Tibial artery (tissue), 4 donors: Measurements from ENCODE around the gene ARHGAP40.

Experiments used
- DNase-seq, 2 donors: peaks; one replicate each; pipeline ENCODE4 v3.0.0-alpha.2; 2019
- H3K27ac ChIP-seq, 2 donors: fragments of 200-600 bp; sonication (generic) in 1 of 2; 1 replicate in 1 of 2; 2 replicates in 1 of 2; pipeline ENCODE4 v1.5.1; 2018 to 2019; ENCODE audit warnings: mild to moderate bottlenecking in 1 of 2
- H3K27me3 ChIP-seq, 2 donors: fragments of 200-600 bp; sonication (generic) in 1 of 2; one replicate each; pipeline versions ENCODE4 v1.5.1 to v1.6.0; 2016 to 2019
- H3K36me3 ChIP-seq, 3 donors: fragments of 200-600 bp; sonication (generic) in 2 of 3; one replicate each; pipeline ENCODE4 v1.5.1; 2016 to 2019; ENCODE audit warnings: mild to moderate bottlenecking in 2 of 3
- H3K4me1 ChIP-seq, 4 donors: fragments of 200-600 bp; sonication (generic) in 2 of 4; 1 replicate in 3 of 4; 2 replicates in 1 of 4; pipeline ENCODE4 v1.5.1; 2016 to 2019
- H3K4me3 ChIP-seq, 2 donors: fragments of 200-600 bp; sonication (generic) in 1 of 2; 1 replicate in 1 of 2; 2 replicates in 1 of 2; pipeline ENCODE4 v1.5.1; 2018 to 2019; ENCODE audit warnings: mild to moderate bottlenecking in 2 of 2
- H3K9me3 ChIP-seq, 3 donors: fragments of 200-600 bp; sonication (generic) in 1 of 3; one replicate each; pipeline ENCODE4 v1.5.1; 2016 to 2019
- CTCF ChIP-seq, 2 experiments: fragments of 200-600 bp in 1 of 2; fragments of 450-650 bp in 1 of 2; IDR thresholded peaks; one replicate each; pipeline ENCODE4 v1.5.1; 2017 to 2019; ENCODE audit warnings: antibody characterized with exemption in 2 of 2, mild to moderate bottlenecking in 1 of 2, moderate library complexity in 1 of 2
- intact Hi-C: fragments of 100-400 bp; cut with DNase I; formaldehyde crosslinking; loops from one replicate; pipeline ENCODE4 v1.15.0; 2023; ENCODE audit warnings: low total_unique reads

ARHGAP40 gene

DNA sequence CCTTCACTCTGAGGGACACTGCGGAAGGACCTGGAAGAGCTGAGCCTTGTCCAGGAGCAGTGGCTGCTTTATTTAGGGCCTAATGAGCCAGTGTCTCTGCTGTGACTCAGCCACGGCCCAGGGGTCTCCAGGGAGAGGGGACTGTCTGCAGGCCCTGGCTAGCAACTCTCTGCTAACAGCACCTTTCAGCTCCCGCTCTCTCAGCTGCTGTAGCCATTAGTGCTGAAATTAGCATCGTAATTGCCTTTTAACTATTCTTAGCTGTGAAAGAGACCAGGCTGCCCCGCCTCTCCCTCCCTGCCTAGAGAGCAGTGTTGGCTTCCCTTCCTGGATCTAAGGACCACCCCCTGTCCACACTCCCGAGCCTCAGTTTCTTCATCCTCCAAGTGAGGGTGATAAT lies 69.6 kb downstream of the ARHGAP40 start:
- H3K36me3 ChIP-seq = no peaks in the 10 kb centered on the region
- H3K27me3 ChIP-seq = peaks cover 0 to 83% of the 10 kb centered on the region in 2 donors
- no peaks in the 10 kb centered on the region for H3K9me3 ChIP-seq
- no peak overlapping the region for H3K27ac ChIP-seq
- DNase-seq = no peak
- H3K4me3 ChIP-seq = no peak overlapping the region
- intact Hi-C loops = no loop called here
- H3K4me1 ChIP-seq = peaks cover 0 to 12% (median 10%) of the 10 kb centered on the region in 4 donors
- no peak for TF ChIP-seq CTCF (IDR thresholded peaks at IDR 0.05)

- peaks cover 0 to 12% (median 10%) of the 10 kb centered on the region in 4 donors for H3K4me1 ChIP-seq
- intact Hi-C loops = no loop called here
- no peak overlapping the region for H3K27ac ChIP-seq
- no peak for TF ChIP-seq CTCF (IDR thresholded peaks at IDR 0.05)
- no peak for DNase-seq
- H3K9me3 ChIP-seq = no peaks in the 10 kb centered on the region
- H3K36me3 ChIP-seq = no peaks in the 10 kb centered on the region
- H3K4me3 ChIP-seq = no peak overlapping the region
- peaks cover 0 to 83% of the 10 kb centered on the region in 2 donors for H3K27me3 ChIP-seq
Measured at GRCh38 chr20:38671701-38672292, 70.2 kb downstream of the ARHGAP40 start.

DNA sequence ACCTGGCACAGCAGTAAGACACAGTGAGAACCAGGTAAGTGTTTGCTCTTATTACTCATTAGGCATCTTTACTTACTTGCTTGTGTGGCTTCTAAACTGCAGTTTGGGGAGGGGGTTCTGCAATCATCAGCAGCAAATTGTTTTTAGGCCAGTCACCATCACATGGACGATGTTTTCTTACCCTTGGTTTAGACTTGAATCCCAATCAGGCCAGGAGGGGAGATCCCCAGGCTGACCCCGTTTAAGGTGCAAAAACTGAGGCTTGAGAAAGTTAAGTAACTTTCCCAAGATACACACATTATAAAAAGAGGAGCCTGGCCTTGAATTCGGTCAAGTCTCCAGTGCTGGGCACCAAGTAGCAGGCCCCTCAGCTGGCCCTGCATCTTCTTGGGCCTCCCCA lies 70.9 kb downstream of the ARHGAP40 start:
- no peak for TF ChIP-seq CTCF (IDR thresholded peaks at IDR 0.05)
- H3K4me3 ChIP-seq = no peak overlapping the region

GRCh38 chr20:38673261-38673660 lies 71.7 kb downstream of the ARHGAP40 start:
- no peak overlapping the region for H3K27ac ChIP-seq

More for the DNA sequence above, 70.9 kb downstream of the ARHGAP40 start:
- Histone ChIP-seq H3K36me3 (no peaks in the 10 kb centered on the region), H3K4me1 (peaks cover 0 to 12% (median 10%) of the 10 kb centered on the region in 4 donors), H3K9me3 (no peaks in the 10 kb centered on the region), H3K27ac (no peak overlapping the region), H3K27me3 (peaks cover 0 to 84% of the 10 kb centered on the region in 2 donors)
- intact Hi-C loops = no loop called here
- no peak for DNase-seq

DNA sequence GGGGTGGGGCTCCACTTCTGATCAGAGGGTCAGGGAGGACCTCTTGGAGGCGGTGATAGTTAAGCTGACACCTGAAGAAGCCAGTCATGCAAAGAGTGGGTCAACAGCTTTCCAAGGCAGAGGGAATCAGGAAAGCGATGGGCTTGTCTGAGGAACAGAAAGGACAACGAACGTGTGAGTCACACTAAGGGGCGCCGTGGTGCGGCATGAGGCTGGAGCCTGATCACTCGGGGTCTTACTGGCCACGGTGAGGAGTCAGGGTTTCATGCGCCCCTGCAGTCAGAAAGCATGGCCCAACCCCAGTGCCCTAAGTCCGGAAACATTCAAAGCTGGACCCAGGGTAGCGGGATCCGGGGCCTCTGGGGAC lies 72.1 kb downstream of the ARHGAP40 start:
- Histone ChIP-seq H3K9me3 (no peaks in the 10 kb centered on the region), H3K36me3 (no peaks in the 10 kb centered on the region), H3K4me1 (peaks cover 0 to 12% (median 10%) of the 10 kb centered on the region in 4 donors), H3K4me3 (peak overlapping the region; percentile 24 to 47), H3K27me3 (peaks cover 0 to 81% of the 10 kb centered on the region in 2 donors), H3K27ac (no peak overlapping the region)
- TF ChIP-seq CTCF (IDR thresholded peaks at IDR 0.05) = no peak
- intact Hi-C loops = no loop called here
- no peak for DNase-seq

More at GRCh38 chr20:38673261-38673660, 71.7 kb downstream of the ARHGAP40 start:
- intact Hi-C loops = no loop called here
- no peaks in the 10 kb centered on the region for H3K9me3 ChIP-seq
- H3K4me3 ChIP-seq = no peak overlapping the region
- no peaks in the 10 kb centered on the region for H3K36me3 ChIP-seq
- DNase-seq = no peak
- TF ChIP-seq CTCF (IDR thresholded peaks at IDR 0.05) = no peak
- peaks cover 0 to 78% of the 10 kb centered on the region in 2 donors for H3K27me3 ChIP-seq
- peaks cover 0 to 12% (median 10%) of the 10 kb centered on the region in 4 donors for H3K4me1 ChIP-seq
